ENCODE data around the gene ALKBH3.

The ALKBH3 gene

DNA sequence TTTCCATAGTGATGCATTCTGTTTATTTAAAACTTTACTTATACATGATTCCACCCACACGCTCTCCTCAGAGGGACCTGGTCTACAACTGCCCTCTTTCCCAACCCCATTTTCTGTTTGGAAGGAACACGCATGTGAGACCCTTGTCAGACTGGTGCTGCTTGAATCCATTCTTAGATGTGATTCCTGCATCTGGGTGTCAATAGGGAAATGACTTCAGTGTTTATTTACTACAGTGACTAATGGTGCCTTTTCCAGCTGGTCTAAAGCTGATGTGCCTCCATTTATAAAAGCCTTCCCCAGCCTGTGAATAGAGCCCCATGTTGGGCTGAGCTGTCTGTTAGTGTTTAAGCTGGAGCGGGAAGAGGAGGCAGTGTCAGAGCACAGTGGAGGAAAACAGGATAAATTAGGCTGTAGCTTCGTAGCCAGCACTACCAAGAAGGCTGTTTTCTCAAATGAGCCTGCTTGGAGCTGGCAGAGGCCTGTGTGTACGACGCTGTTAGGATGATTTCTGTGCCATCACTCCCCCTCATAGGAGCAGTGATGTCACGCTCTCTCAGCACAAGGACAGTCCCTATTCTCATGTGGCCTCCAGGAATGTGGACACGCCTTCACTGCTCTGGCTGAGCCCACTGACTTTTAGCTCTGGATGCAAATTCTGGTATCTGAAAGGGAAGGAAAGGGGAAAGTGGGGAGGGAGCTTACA lies 42.9 kb downstream of the ALKBH3 start:
- DNase-seq = no peak

DNA sequence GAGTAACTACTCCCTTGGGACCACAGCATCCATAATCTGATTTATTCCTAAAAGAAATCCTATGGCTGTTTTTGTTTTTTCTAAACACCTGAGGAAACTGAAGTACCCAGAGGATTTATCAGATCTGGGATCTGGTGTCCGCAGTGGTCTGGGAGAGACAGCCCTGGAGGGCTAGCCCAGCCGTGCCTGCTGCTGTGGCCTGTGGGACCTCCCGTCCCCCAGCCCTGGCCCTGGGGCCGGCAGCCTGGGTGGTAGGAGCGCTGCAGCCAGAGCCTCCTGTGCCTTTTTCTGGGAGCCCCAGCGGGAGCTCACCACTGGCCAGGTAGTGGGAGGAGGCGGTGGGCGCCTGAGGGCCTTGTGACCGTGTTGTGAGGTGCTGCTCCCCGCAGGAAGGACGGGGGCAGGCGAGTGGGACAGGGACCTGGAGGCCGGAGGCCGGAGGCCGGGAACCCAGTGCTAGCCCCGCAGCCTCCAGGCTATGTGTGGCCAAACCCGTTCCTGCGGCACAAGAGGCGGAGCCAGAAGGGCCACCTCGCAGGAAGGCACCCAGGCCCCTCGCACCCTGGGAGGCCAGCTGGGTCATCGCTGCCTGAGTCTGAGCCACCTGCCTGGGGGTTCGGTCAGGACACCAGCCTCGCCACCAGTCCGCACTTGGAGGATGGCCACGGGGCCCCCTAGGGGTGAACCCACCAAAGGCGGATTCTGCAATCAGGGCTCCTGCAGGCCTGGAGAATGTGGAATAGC lies 43.7 kb downstream of the ALKBH3 start:
- DNase-seq = no peak

DNA sequence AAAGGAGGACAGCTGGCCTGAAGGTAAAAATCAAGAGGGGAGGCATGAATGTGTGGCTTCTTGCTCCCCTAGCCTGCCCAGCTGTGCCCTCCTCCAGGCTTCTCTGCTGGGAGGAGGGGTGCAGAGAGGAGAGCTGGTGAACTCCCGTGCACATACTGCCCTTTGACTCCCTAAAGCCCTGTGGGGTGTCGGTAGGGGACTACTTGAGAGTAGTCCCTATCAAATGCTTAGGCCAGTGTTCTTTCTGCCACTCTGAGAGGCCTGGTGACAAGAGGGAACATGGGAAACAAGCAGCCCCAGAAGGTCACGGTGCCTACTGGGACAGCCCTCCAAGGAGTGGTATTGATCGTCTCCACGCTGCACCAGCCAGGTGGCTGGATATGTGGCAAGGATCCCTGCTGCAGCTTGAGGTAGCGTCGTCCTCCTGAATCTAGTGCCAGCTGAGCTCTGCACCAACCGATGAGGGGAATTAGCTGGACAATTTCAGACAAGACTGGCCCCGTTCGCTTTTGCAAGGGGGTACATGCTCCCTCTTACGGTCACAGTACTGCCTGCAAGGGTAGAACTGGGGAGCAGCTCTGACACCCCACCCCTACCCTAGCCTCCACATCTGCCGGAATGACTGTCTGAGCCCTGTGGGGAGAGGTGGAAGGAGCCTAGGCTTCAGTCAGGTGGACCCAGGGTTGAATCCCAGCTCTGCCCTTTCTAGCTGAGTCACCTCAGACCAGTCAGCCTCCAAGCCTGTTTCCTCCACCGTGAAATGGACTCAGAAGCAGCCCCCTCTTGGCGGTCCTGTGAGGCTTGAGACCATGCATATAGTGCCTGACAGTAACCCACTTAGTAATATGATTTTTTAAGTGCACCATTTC lies 44.7 kb downstream of the ALKBH3 start:
- no peak for DNase-seq

DNA sequence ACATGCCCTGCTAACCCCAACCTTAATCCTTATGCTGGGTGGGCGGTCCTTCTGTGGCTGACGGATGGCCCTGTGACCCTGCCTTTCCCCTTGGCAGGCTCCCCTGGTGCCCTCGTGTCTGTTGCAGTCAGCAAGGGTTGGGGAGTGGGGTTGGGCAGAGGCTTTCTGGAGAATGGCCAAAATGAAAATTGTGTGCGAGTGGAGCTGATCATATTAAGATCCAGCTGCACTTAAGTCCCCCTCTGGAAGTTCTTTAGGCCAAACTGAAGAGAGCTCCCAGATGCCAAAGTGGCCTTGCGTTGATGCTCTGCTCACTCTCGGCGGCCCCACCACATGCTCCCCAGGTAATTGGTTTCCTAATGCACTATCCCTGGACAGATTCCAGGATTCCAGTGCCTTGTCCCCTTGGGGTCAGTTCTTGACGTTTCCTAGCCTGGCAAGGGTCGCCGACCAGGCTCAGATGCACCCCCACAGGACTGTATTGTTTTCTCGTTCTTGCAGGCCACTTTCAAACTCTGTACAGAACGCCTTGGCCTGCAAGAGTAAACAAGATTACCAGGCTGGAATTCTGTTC lies 45.4 kb downstream of the ALKBH3 start:
- no peak for DNase-seq

GRCh38 chr11:43927070-43927469 lies 46.4 kb downstream of the ALKBH3 start:
- no peak for DNase-seq

DNA sequence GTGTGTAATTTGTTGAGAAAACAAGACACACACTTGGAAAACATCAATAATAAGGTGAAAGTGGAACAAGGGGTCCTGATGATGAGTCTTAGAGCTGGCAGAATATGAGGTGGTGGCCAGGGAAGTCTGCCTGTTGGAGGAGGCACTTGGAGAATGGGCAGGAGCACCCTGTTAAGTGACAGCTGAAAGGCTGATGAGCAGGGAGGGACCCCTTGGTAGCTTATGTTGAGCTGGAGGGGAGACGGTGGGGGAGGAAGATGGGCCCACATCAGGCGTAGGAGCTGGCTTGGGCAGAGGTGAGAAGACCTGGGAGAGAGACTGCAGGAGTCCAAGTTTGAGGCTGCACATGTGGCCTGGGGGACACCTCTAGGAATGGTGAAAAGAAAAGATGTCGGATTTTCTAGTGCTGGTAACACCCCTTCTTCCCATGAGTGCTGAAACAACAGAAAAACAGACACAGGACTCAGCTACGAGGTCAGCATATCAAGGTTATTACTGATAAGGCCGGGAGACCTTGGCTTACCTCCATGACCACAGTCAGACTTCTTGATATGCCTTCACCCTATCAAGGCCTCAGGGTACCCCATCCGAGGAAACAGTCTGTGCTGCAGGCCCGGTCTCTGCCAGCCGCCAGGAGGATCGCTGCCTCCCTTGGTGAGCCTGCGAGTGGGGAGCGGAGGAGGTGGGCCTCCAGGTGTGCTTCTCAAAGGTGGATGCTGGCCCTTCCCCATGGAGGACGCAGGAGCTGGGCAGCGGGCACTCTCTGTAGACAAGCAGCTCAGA lies 47.5 kb downstream of the ALKBH3 start:
- no peak for DNase-seq

GRCh38 chr11:43928721-43929120 lies 48.1 kb downstream of the ALKBH3 start:
- DNase-seq = no peak

- no peak for DNase-seq
Observed at GRCh38 chr11:43930868-43931716, 50.5 kb downstream of the ALKBH3 start.

DNA sequence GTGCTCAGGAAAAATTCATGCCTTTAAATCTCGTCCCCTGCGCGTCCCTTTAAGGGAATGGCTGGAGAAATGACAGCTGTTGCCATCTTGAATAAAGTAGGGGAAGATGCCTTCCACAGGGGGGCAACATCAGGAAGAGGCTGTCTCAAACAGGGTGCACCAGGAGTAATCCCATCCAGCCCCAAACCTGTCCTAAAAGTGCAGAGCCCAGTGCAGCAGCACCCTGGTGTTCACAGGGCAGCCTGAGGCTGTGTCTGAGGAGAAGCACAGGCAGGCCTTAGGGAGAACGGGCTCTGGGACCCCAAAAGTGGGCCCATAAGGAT lies 51.0 kb downstream of the ALKBH3 start:
- DNase-seq = no peak

DNA sequence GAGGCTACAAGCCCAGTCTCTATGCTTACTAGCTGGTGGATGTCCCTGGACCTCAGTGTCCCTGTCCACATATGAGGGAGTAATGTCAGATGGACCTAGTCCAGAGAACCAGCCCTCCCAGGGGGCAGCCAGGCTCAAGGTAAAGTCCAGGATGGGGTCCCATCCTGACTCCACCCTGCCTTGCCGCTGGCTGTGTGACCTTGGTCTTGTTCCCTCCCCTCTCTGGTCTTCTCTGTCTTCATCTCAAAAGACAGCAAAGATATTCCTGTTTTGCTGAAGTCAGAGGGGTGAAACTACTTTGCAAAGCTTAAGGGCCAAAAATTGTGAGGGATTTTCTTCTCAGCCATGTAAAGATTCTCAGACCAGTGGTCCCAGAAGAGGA lies 52.6 kb downstream of the ALKBH3 start:
- DNase-seq = no peak

DNA sequence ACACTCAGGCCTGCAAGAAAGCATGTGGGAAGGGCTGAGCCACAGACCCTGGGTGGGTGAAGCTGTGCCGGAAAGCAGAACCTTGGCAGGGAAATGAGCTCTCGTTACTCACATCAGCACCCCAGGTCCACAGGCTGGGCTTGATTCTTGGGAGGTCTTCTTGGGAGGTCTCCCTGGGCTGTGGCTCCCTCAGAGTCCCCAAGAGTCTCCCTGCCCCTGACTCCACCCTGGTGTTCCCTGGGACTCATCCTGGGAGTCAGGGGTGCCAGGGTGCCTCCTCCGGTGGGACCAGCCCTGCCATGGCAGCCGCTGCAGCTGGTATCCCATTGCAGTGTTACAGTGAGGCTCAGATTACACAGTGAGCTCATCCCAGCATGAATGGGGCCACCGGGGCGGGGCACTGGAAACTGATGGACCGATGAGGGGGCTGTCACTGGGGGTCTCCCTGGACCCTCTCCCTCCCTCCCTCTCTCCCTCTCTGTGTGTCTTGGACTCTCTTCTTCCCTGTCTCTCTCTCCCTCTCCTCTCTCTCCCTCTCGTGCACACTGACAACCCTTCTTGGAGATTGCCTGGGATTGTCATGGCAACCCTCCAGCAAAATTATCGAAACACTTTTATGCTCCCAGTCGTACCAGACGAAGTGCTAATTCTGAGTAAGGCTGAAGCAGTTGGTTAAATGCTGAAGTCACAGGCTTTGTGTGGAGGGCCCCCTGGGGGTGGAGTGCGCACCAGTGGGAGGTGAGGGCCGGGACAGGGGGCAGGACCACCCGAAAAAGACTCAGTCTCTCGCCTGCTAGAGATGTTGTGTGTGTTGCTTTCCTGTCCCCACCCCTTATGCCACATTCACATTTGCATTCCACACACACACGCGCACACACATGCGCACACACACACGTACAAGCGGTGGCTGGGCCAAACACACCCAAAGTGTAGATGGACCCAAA lies 53.2 kb downstream of the ALKBH3 start:
- no peak for DNase-seq

DNA sequence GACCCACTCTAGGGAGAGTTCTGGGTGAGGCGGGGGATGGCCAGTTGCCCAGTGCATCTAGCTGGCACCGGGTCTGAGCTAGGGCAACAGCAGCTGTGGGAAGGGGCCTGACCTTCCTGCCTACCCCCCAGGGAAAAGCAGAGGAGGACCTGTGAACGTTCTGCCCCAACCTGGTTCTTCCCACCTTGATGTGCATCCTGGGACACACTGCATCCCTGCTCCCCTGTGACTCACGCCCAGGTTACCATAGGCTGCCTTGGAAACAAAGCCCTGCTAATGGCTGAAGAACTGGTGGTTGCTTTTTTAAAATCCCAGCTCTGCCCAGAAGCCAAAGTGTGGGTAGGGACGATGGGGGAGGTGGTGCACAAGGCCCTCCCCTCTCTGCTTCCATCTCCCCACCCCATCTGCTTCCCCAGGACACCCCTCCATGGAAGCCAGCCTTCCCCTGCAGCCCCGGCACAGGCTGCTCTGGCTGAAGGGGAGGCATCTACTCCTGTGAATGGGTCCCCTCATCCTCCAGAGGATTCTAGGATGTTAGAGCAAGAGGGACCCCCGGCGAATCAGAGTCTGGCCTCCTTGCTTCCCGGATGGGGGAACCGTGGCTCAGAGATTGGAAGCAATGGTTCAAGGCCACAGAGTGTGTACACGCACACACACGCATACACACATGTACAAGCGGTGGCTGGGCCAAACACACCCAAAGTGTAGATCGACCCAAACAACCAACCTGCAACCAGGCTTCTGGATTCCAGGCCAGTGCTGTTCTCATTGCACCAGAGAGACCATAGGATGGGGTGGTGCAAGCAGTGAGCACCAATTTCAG lies 54.2 kb downstream of the ALKBH3 start:
- DNase-seq = no peak

- no peak for DNase-seq
Observed at GRCh38 chr11:43935424-43935979, 54.9 kb downstream of the ALKBH3 start.

DNA sequence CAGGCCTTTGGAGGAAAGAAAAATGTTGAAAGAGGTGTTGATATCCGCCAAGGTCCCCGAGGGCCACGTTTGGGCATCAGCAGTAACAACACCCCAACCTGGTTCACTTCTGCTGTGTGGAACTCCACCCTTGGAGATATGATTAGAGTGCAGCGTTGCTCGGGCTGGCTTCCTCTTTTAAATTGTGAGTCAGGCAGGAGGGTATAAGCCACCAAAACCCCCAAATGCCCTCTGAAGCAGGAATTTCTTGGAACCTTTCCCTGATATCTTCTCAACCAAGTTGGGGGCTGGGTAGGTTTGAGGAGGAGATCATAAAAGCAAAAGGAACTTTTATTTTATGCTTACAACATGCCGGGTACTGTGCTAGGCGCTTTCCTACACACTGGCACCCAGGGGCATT lies 55.4 kb downstream of the ALKBH3 start:
- DNase-seq = no peak

- DNase-seq = no peak
Observed at GRCh38 chr11:43937434-43938411, 57.1 kb downstream of the ALKBH3 start.

- DNase-seq = no peak
Observed at GRCh38 chr11:43941257-43941994, 60.8 kb downstream of the ALKBH3 start.

All from stimulated activated CD4-positive, alpha-beta T cell treated with anti-CD3 and anti-CD28 coated beads, Interleukin-4, amount 100 ng/mL, for 4 hours (primary cell).